ENCODE results near the gene ITGA11. TPM values are rescaled to one million over a fixed set of nuclear protein-coding genes. Genes with fewer than 3 reads are reported as not detected.

ITGA11 gene
- total and polyA plus RNA-seq, 8 donors = 0.19 to 4.1 (median 0.66) TPM

DNA sequence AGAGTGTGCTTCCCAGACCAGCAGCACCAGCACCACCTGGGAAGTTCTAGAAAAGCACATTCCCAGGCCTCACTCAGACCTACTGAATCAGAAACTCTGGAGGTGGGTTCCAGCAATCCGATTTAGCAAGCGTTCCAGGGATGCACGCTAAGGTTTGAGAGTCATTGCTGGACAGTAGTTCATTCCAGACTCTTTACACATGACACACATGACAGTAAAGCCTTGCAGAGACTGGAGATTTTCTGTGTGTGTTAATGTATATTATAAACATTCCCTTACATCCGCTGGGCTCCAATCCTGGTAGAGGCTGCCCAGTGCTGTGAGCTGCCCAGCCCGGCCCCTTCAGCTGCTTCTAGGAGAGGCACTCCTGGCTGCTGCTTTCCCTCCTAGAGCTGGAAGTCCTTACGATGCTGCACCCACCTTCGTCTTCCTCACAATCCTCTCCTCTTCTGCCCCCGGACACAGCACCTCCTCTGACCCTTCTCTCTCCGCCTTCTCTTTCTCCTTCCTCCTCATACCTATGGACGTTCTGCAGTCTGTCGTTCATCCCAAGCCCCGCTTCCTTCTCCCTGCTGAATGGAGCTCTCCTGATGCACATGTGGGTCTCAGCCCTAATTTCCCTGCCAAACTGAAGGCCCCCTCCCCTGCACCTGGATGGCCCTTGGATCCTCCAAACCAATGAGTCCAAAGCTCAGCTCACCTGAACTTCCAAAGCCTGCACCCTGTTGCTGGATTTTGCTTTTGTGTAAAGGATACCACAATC, 44.4 kb downstream of the ITGA11 start:
- H3K4me3 ChIP-seq = no peak overlapping the region
- ATAC-seq = no peak
- FAIRE-seq = no peak
- no peaks in the 10 kb centered on the region for H3K27me3 ChIP-seq
- H3K36me3 ChIP-seq = no peaks in the 10 kb centered on the region
- no peaks in the 10 kb centered on the region for H3K9me3 ChIP-seq
- TF ChIP-seq, protein P1, sequence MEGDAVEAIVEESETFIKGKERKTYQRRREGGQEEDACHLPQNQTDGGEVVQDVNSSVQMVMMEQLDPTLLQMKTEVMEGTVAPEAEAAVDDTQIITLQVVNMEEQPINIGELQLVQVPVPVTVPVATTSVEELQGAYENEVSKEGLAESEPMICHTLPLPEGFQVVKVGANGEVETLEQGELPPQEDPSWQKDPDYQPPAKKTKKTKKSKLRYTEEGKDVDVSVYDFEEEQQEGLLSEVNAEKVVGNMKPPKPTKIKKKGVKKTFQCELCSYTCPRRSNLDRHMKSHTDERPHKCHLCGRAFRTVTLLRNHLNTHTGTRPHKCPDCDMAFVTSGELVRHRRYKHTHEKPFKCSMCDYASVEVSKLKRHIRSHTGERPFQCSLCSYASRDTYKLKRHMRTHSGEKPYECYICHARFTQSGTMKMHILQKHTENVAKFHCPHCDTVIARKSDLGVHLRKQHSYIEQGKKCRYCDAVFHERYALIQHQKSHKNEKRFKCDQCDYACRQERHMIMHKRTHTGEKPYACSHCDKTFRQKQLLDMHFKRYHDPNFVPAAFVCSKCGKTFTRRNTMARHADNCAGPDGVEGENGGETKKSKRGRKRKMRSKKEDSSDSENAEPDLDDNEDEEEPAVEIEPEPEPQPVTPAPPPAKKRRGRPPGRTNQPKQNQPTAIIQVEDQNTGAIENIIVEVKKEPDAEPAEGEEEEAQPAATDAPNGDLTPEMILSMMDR (IDR thresholded peaks at IDR 0.05) = no peak
- H3K27ac ChIP-seq = no peak overlapping the region
- intact Hi-C loops (cut with DNase I) = loop anchor here in 2 of 3 donors (5.0 to 10.0 kb wide), 3 partner anchors 83 to 133 kb away; no protein-coding TSS in a partner anchor
- 67 to 72% methylated on average over 12 of the region's 12 CpGs for WGBS, 2 donors
- DNase-seq = no peak
- H3K4me1 ChIP-seq = no peaks in the 10 kb centered on the region

DNA sequence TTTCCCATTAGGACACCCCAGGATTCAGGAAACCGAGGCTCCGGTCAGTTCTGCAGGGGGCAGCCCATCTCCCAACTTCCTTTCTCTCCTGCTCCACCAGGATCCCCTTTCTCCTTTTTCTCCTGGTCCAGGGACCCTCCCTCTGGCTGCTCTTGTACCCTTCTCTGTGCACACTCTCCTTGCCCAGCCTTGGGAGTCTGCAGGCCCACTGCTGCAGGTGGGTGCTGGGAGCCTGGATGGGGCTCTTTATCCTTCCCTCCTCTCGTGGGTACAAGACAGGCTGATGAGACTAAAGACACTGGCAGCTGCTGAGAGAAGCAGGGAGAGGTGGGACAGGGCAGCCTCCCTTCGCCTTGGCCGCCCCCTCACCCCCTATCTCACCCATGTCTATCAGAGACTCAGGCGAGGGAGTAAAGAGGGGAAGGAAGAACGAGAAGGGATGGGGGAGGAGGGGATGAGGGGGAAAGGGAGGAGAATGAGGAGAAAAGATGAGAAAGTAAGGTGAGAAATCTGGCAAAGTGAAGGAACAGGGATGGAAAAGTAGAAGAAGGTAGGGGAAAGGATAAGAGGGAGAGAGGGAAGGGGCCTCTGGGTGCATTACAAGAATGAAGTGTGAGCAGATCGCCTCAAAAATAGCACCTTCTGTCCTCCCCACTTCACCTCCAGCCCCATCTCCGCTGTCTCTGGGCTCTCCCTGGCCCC, 45.2 kb downstream of the ITGA11 start:
- intact Hi-C loops (cut with DNase I) = loop anchor here in 2 of 3 donors (5.0 to 10.0 kb wide), 3 partner anchors 82 to 132 kb away; no protein-coding TSS in a partner anchor
- ATAC-seq (no peak), FAIRE-seq (no peak), DNase-seq (no peak)
- no peaks in the 10 kb centered on the region for H3K9me3 ChIP-seq
- 66 to 71% methylated on average over 9 of the region's 9 CpGs for WGBS, 2 donors
- no peaks in the 10 kb centered on the region for H3K36me3 ChIP-seq
- H3K4me1 ChIP-seq = no peaks in the 10 kb centered on the region
- H3K27me3 ChIP-seq = no peaks in the 10 kb centered on the region
- TF ChIP-seq, protein P1 (IDR thresholded peaks at IDR 0.05) = no peak
- H3K27ac ChIP-seq = no peak overlapping the region
- H3K4me3 ChIP-seq = no peak overlapping the region

DNA sequence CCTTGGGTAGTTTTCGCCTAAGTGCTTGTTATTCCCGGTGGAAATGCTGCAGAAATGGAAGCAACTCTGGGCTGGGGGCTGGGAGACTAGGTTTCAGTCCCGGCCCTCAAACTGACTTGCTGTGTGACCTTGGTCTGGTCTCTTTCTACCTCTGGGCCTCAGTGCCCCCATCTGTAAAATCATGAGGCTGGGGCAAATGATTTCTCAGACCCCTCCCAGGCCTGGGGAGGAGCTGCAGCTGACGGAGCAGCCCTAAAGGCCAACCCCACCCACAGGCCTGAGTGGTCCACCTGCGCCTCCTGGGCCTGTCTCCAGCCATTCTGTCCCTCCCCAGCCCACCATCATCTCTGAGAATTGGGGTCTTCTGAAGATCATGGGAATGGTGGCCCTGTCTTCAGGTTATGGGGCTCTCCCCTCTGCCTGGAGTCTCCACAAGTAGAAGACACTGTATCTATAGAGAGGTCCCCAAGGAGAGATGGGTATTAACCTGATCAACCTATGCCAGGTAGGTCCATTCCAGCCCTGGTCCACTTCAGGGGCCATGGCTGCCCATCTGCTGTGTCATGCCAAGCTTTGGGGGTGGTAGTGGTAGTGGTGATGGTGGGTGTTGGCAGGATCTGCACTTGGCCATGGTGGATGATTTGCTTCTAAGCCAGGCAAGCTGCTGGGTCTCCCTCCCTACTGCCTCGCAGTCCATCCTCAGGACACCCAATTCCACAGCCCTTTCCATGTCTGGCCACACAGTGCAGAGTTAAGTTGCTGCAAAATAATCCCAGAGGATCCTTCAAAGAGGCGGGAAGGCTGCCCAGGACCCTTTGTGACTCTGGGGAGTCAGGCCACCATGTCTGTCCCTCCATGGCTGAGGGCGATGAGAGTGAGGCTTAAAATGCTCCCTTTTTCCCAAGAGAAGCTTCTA, 46.0 kb downstream of the ITGA11 start:
- WGBS, 2 donors = 85 to 86% methylated on average over 8 of the region's 8 CpGs
- intact Hi-C loops (cut with DNase I) = loop anchor here in 2 of 3 donors (5.0 to 10.0 kb wide), 3 partner anchors 81 to 131 kb away; no protein-coding TSS in a partner anchor
- Histone ChIP-seq H3K4me3 (no peak overlapping the region), H3K4me1 (no peaks in the 10 kb centered on the region), H3K36me3 (no peaks in the 10 kb centered on the region), H3K27ac (no peak overlapping the region), H3K27me3 (no peaks in the 10 kb centered on the region), H3K9me3 (no peaks in the 10 kb centered on the region)
- FAIRE-seq = no peak
- TF ChIP-seq, protein P1 (IDR thresholded peaks at IDR 0.05) = no peak
- DNase-seq = no peak
- ATAC-seq = no peak

DNA sequence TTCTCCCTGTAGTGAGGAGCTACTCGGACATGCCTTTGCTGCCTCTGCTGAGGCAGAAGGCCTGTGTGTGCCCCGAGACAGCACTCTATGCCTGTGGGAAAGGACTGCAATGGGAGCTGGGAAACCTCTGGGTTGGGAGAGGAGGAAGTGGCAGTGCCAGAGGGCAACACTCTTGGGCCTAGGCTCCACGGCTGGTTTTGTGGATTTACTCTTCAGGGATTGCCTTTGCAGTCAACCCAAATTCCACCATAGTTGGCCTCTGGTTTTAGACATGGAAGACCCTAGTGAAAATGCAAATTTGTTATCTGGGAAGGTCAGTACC, 46.8 kb downstream of the ITGA11 start:
- H3K4me1 ChIP-seq = no peaks in the 10 kb centered on the region
- ATAC-seq = no peak
- TF ChIP-seq, protein P1 (IDR thresholded peaks at IDR 0.05) = no peak
- no peaks in the 10 kb centered on the region for H3K27me3 ChIP-seq
- intact Hi-C loops (cut with DNase I) = loop anchor here in 2 of 3 donors (5.0 to 10.0 kb wide), 3 partner anchors 80 to 130 kb away; no protein-coding TSS in a partner anchor
- DNase-seq = no peak
- H3K4me3 ChIP-seq = no peak overlapping the region
- FAIRE-seq = no peak
- H3K36me3 ChIP-seq = no peaks in the 10 kb centered on the region
- no peak overlapping the region for H3K27ac ChIP-seq
- 68 to 72% methylated on average over 3 of the region's 3 CpGs for WGBS, 2 donors
- no peaks in the 10 kb centered on the region for H3K9me3 ChIP-seq
